ENCODE measurements around the gene RPS26. TPM values are rescaled to one million over a fixed set of nuclear protein-coding genes. Genes with fewer than 3 reads are reported as not detected.
A peak's percentile ranks its signal among the peaks of the same experiment; 100 is the strongest.
"Not testable (repeated sequence)": the region's sequence is repeated elsewhere in the genome, so short reads cannot be mapped to it uniquely, and the experiment has no call there.

Gene RPS26
- total RNA-seq, 4 donors from 2014 or later, result 381 to 1,639 (median 1,040) TPM

GRCh38 chr12:56042843-56043242 is 1.1 kb downstream of the RPS26 start:
- Histone ChIP-seq H3K27ac (peak overlapping the region in 3 of 4 donors; percentile 92 to 99 (median 94)), H3K36me3 (peaks cover 0 to 35% (median 21%) of the 10 kb centered on the region in 3 donors), H3K27me3 (no peaks in the 10 kb centered on the region), H3K4me1 (peaks cover 9 to 34% (median 21%) of the 10 kb centered on the region in 3 donors), H3K9me3 (no peaks in the 10 kb centered on the region), H3K4me3 (peak overlapping the region; percentile 81 to 89 (median 82))
- intact Hi-C loops (cut with DNase I), result loop anchor here (10.0 kb wide), 1 partner anchor 62 kb away; the partner anchor contains the start of gene PA2G4
- TF ChIP-seq CTCF (IDR thresholded peaks at IDR 0.05) (no peak), POLR2A (IDR thresholded peaks at IDR 0.05) (no peak)
- no peak for DNase-seq
- 14 to 19% methylated on average over 9 of the region's 9 CpGs for WGBS, 2 donors

GRCh38 chr12:56046027-56046780 is 4.5 kb downstream of the RPS26 start:
- no peak for TF ChIP-seq POLR2A (IDR thresholded peaks at IDR 0.05)
- TF ChIP-seq CTCF (IDR thresholded peaks at IDR 0.05), result no peak
- Histone ChIP-seq H3K4me1 (peaks cover 4 to 27% (median 17%) of the 10 kb centered on the region in 3 donors), H3K36me3 (peaks cover 0 to 35% (median 21%) of the 10 kb centered on the region in 3 donors), H3K9me3 (no peaks in the 10 kb centered on the region), H3K27me3 (no peaks in the 10 kb centered on the region), H3K27ac (peak overlapping the region in 2 of 4 donors; percentile 21 to 50), H3K4me3 (no peak overlapping the region)
- no peak for DNase-seq
- WGBS, 2 donors, result 70 to 86% methylated on average over 6 of the region's 9 CpGs
- intact Hi-C loops (cut with DNase I), result loop anchor here (10.0 kb wide), 1 partner anchor 59 kb away; the partner anchor contains the start of gene PA2G4

GRCh38 chr12:56053407-56053893 is 11.7 kb downstream of the RPS26 start:
- Histone ChIP-seq H3K27ac (no peak overlapping the region), H3K4me1 (no peaks in the 10 kb centered on the region), H3K36me3 (no peaks in the 10 kb centered on the region), H3K4me3 (no peak overlapping the region), H3K27me3 (no peaks in the 10 kb centered on the region), H3K9me3 (no peaks in the 10 kb centered on the region)
- WGBS, 2 donors, result 62 to 83% methylated on average over 6 of the region's 6 CpGs
- TF ChIP-seq POLR2A (IDR thresholded peaks at IDR 0.05) (no peak), CTCF (IDR thresholded peaks at IDR 0.05) (no peak)
- intact Hi-C loops (cut with DNase I), result no loop called here
- no peak for DNase-seq

GRCh38 chr12:56059964-56060363 is 18.2 kb downstream of the RPS26 start:
- H3K4me1 ChIP-seq; intact Hi-C loops (cut with DNase I); H3K27ac ChIP-seq; DNase-seq; H3K4me3 ChIP-seq; H3K9me3 ChIP-seq; H3K36me3 ChIP-seq; H3K27me3 ChIP-seq: not testable (repeated sequence)
- 43 to 84% methylated on average over 5 to 8 of the region's 8 CpGs for WGBS, 2 donors

- intact Hi-C loops (cut with DNase I), result no loop called here
- Histone ChIP-seq H3K27me3 (no peaks in the 10 kb centered on the region), H3K9me3 (no peaks in the 10 kb centered on the region), H3K36me3 (no peaks in the 10 kb centered on the region), H3K27ac (no peak overlapping the region), H3K4me1 (no peaks in the 10 kb centered on the region), H3K4me3 (no peak overlapping the region)
- DNase-seq, result no peak
- TF ChIP-seq POLR2A (IDR thresholded peaks at IDR 0.05), result no peak
- TF ChIP-seq CTCF (IDR thresholded peaks at IDR 0.05), result no peak
- 44 to 50% methylated on average over 2 to 5 of the region's 5 CpGs for WGBS, 2 donors
Measured at GRCh38 chr12:56061982-56062381, 20.3 kb downstream of the RPS26 start.

Data from esophagus squamous epithelium (tissue), 5 donors.